BE2C (cell line): Measurements from ENCODE around the gene ASB5.

Experiments
- DNase-seq: peaks from one replicate; pipeline ENCODE4 v3.0.0-alpha.2; 2020
- H3K27me3 ChIP-seq: fragments of 250-450 bp; sonication (Bioruptor Pico); 2 replicates; pipeline ENCODE4 v1.5.1; 2020; ENCODE audit warnings: mild to moderate bottlenecking
- H3K36me3 ChIP-seq: fragments of 250-450 bp; sonication (Bioruptor Pico); 2 replicates; pipeline ENCODE4 v1.5.1; 2020; ENCODE audit warnings: mild to moderate bottlenecking
- H3K4me1 ChIP-seq: fragments of 250-450 bp; sonication (Bioruptor Pico); 2 replicates; pipeline ENCODE4 v1.5.1; 2020
- H3K4me3 ChIP-seq: 2 replicates; pipeline ENCODE4 v1.5.1; 2011; ENCODE audit warnings: low read depth, low read length
- H3K9me3 ChIP-seq: fragments of 250-450 bp; sonication (Bioruptor Pico); 2 replicates; pipeline ENCODE4 v1.5.1; 2020
- CTCF ChIP-seq: IDR thresholded peaks from 2 replicates; pipeline ENCODE4 v1.5.1; 2012; ENCODE audit warnings: mild to moderate bottlenecking, low read depth, low read length

The ASB5 gene

GRCh38 chr4:176261481-176261880, 7.5 kb downstream of the ASB5 start:
- no peak for DNase-seq
- H3K4me1 ChIP-seq = no peaks in the 10 kb centered on the region
- no peak overlapping the region for H3K4me3 ChIP-seq
- H3K9me3 ChIP-seq = no peaks in the 10 kb centered on the region
- no peaks in the 10 kb centered on the region for H3K36me3 ChIP-seq
- no peak for TF ChIP-seq CTCF
- no peaks in the 10 kb centered on the region for H3K27me3 ChIP-seq

GRCh38 chr4:176261018-176261417, 8.0 kb downstream of the ASB5 start:
- no peak for TF ChIP-seq CTCF
- Histone ChIP-seq H3K4me3 (no peak overlapping the region), H3K27me3 (no peaks in the 10 kb centered on the region), H3K9me3 (no peaks in the 10 kb centered on the region), H3K4me1 (no peaks in the 10 kb centered on the region), H3K36me3 (no peaks in the 10 kb centered on the region)
- no peak for DNase-seq

- H3K4me3 ChIP-seq = no peak overlapping the region
- no peak for DNase-seq
- H3K9me3 ChIP-seq = no peaks in the 10 kb centered on the region
- no peak for TF ChIP-seq CTCF
- H3K36me3 ChIP-seq = no peaks in the 10 kb centered on the region
- no peaks in the 10 kb centered on the region for H3K27me3 ChIP-seq
- H3K4me1 ChIP-seq = no peaks in the 10 kb centered on the region
These were observed 9.5 kb downstream of the ASB5 start for GRCh38 chr4:176259330-176260090.

GRCh38 chr4:176258135-176258534, 10.9 kb downstream of the ASB5 start:
- no peak for DNase-seq
- no peak for TF ChIP-seq CTCF
- Histone ChIP-seq H3K36me3 (no peaks in the 10 kb centered on the region), H3K4me3 (no peak overlapping the region), H3K4me1 (no peaks in the 10 kb centered on the region), H3K9me3 (no peaks in the 10 kb centered on the region), H3K27me3 (no peaks in the 10 kb centered on the region)

GRCh38 chr4:176256921-176257320, 12.1 kb downstream of the ASB5 start:
- H3K27me3 ChIP-seq = no peaks in the 10 kb centered on the region
- no peaks in the 10 kb centered on the region for H3K9me3 ChIP-seq
- H3K4me1 ChIP-seq = no peaks in the 10 kb centered on the region
- DNase-seq = no peak
- no peaks in the 10 kb centered on the region for H3K36me3 ChIP-seq
- no peak overlapping the region for H3K4me3 ChIP-seq
- no peak for TF ChIP-seq CTCF

- no peaks in the 10 kb centered on the region for H3K36me3 ChIP-seq
- no peak overlapping the region for H3K4me3 ChIP-seq
- DNase-seq = no peak
- H3K9me3 ChIP-seq = no peaks in the 10 kb centered on the region
- no peaks in the 10 kb centered on the region for H3K4me1 ChIP-seq
- H3K27me3 ChIP-seq = no peaks in the 10 kb centered on the region
- TF ChIP-seq CTCF = no peak
These were observed 26.2 kb downstream of the ASB5 start for GRCh38 chr4:176242764-176243347.
